ENCODE results near the gene AGMO. TPM values are rescaled to one million over a fixed set of nuclear protein-coding genes. Genes with fewer than 3 reads are reported as not detected.

The AGMO gene
- total and polyA plus RNA-seq, 2 experiments from 2014 or later, result 0.42 to 0.55 TPM

- H3K27ac ChIP-seq (ENCODE audit: low read depth), result no peak overlapping the region
- H3K36me3 ChIP-seq (ENCODE audit: insufficient read depth), result no peaks in the 10 kb centered on the region
- no peaks in the 10 kb centered on the region for H3F3A ChIP-seq (replicated peaks; ENCODE audit: low read depth)
- no peaks in the 10 kb centered on the region for H3K9me2 ChIP-seq (ENCODE audit: insufficient read depth)
- Mint-ChIP-seq H3K36me3 (ENCODE audit: low read depth) (no peaks in the 10 kb centered on the region), H3K4me3 (no peak overlapping the region), H3K9me3 (peaks cover 3% of the 10 kb centered on the region; the same call in 1 of the 3 replicates), H3K27me3 (ENCODE audit: insufficient read depth, low read depth, poor library complexity) (no peaks in the 10 kb centered on the region), H3K27ac (no peak overlapping the region), H3K4me1 (no peaks in the 10 kb centered on the region)
- TF ChIP-seq ZNF331 (CRISPR knock-in tag; IDR thresholded peaks at IDR 0.05; ENCODE audit: low read depth) (no peak), EZH2phosphoT487 (IDR thresholded peaks at IDR 0.05; ENCODE audit: unreplicated experiment) (no peak), NANOG (IDR thresholded peaks at IDR 0.05; ENCODE audit: borderline replicate concordance) (no peak), STAT1 (IDR thresholded peaks at IDR 0.05; ENCODE audit: unreplicated experiment) (no peak), JUNB (IDR thresholded peaks at IDR 0.05; ENCODE audit: unreplicated experiment) (no peak), ZNF114 (CRISPR knock-in tag; IDR thresholded peaks at IDR 0.05) (no peak), POLR2AphosphoS5 (IDR thresholded peaks at IDR 0.05; ENCODE audit: low read depth) (no peak)
- ATAC-seq (no peak), DNase-seq (ENCODE audit: low spot score) (no peak)
- no peaks in the 10 kb centered on the region for H3K4me1 ChIP-seq (ENCODE audit: insufficient read depth)
- no peak overlapping the region for H3K4me3 ChIP-seq
- no peaks in the 10 kb centered on the region for H4K20me1 ChIP-seq (replicated peaks; ENCODE audit: insufficient read depth)
- H3K4me2 ChIP-seq, result no peak overlapping the region
- no peaks in the 10 kb centered on the region for H3K27me3 ChIP-seq (ENCODE audit: insufficient read depth)
- no peaks in the 10 kb centered on the region for H3K79me2 ChIP-seq (replicated peaks; ENCODE audit: insufficient read depth)
- H2AFZ ChIP-seq, result no peak overlapping the region
Observed at GRCh38 chr7:15306296-15306695, 255.5 kb downstream of the AGMO start.

GRCh38 chr7:15305002-15305600, 256.7 kb downstream of the AGMO start:
- ATAC-seq (no peak), DNase-seq (ENCODE audit: low spot score) (peak; percentile 77)
- Mint-ChIP-seq H3K9me3 (no peaks in the 10 kb centered on the region), H3K36me3 (ENCODE audit: low read depth) (no peaks in the 10 kb centered on the region), H3K4me3 (no peak overlapping the region), H3K27ac (no peak overlapping the region), H3K4me1 (peaks cover 2% of the 10 kb centered on the region; the same call in 1 of the 3 replicates), H3K27me3 (ENCODE audit: insufficient read depth, low read depth, poor library complexity) (no peaks in the 10 kb centered on the region)
- Histone ChIP-seq H3F3A (replicated peaks; ENCODE audit: low read depth) (no peaks in the 10 kb centered on the region), H3K4me3 (no peak overlapping the region), H3K4me2 (no peak overlapping the region), H2AFZ (no peak overlapping the region), H3K27ac (ENCODE audit: low read depth) (no peak overlapping the region), H3K4me1 (ENCODE audit: insufficient read depth) (no peaks in the 10 kb centered on the region), H3K9me2 (ENCODE audit: insufficient read depth) (no peaks in the 10 kb centered on the region), H3K27me3 (ENCODE audit: insufficient read depth) (no peaks in the 10 kb centered on the region), H3K79me2 (replicated peaks; ENCODE audit: insufficient read depth) (no peaks in the 10 kb centered on the region), H4K20me1 (replicated peaks; ENCODE audit: insufficient read depth) (no peaks in the 10 kb centered on the region), H3K36me3 (ENCODE audit: insufficient read depth) (no peaks in the 10 kb centered on the region)
- TF ChIP-seq CTCF (conservative IDR thresholded peaks at IDR 0.05; ENCODE audit: low read depth in 2 of 2), result peak; percentile 79 to 86
- TF ChIP-seq ZNF331 (CRISPR knock-in tag; IDR thresholded peaks at IDR 0.05; ENCODE audit: low read depth), result no peak

- Histone ChIP-seq H3K79me2 (replicated peaks; ENCODE audit: insufficient read depth) (no peaks in the 10 kb centered on the region), H3K36me3 (ENCODE audit: insufficient read depth) (no peaks in the 10 kb centered on the region), H3K27me3 (ENCODE audit: insufficient read depth) (no peaks in the 10 kb centered on the region), H4K20me1 (replicated peaks; ENCODE audit: insufficient read depth) (no peaks in the 10 kb centered on the region), H3F3A (replicated peaks; ENCODE audit: low read depth) (no peaks in the 10 kb centered on the region), H3K27ac (ENCODE audit: low read depth) (no peak overlapping the region), H2AFZ (no peak overlapping the region), H3K4me3 (no peak overlapping the region), H3K9me2 (ENCODE audit: insufficient read depth) (no peaks in the 10 kb centered on the region), H3K4me2 (no peak overlapping the region), H3K4me1 (ENCODE audit: insufficient read depth) (no peaks in the 10 kb centered on the region)
- no peaks in the 10 kb centered on the region for H3K9me3 Mint-ChIP-seq
- ATAC-seq, result no peak
- H3K4me3 Mint-ChIP-seq, result no peak overlapping the region
- no peak for DNase-seq (ENCODE audit: low spot score)
- no peaks in the 10 kb centered on the region for H3K27me3 Mint-ChIP-seq (ENCODE audit: insufficient read depth, low read depth, poor library complexity)
- no peaks in the 10 kb centered on the region for H3K36me3 Mint-ChIP-seq (ENCODE audit: low read depth)
- H3K27ac Mint-ChIP-seq, result no peak overlapping the region
- peaks cover 2% of the 10 kb centered on the region; the same call in 2 of the 3 replicates for H3K4me1 Mint-ChIP-seq
- TF ChIP-seq ZNF462 (CRISPR knock-in tag; IDR thresholded peaks at IDR 0.05) (no peak), NANOG (IDR thresholded peaks at IDR 0.05; ENCODE audit: borderline replicate concordance) (no peak)
Observed at GRCh38 chr7:15303357-15303756, 258.5 kb downstream of the AGMO start.
